Left colon (tissue), 2 donors: ENCODE measurements around the gene MTHFD1L. TPM values are rescaled to one million over a fixed set of nuclear protein-coding genes. Genes with fewer than 3 reads are reported as not detected.
"Not testable (repeated sequence)": the region's sequence is repeated elsewhere in the genome, so short reads cannot be mapped to it uniquely, and the experiment has no call there.

Source experiments
- ATAC-seq: fragments of 200-7000 bp; cut with Tn5 transposase; one replicate; pipeline ENCODE4 v1.9.1; 2020; ENCODE audit warnings: mild to moderate bottlenecking, moderate library complexity
- DNase-seq, 2 donors: peaks; one replicate each; pipeline ENCODE4 v3.0.0-alpha.2; 2020
- intact Hi-C, 2 donors: fragments of 100-400 bp; cut with DNase I in 1 of 2; cut with micrococcal nuclease in 1 of 2; formaldehyde crosslinking; loops; one replicate each; pipeline versions ENCODE4 v1.11.2 to v1.14.0; 2022; cut with DNase I, micrococcal nuclease
- long read RNA-seq: library from polyadenylated mRNA; unstranded; transcript quantifications from one replicate; pipeline ENCODE4 v2.0.0, GENCODE V29; 2021
- total RNA-seq, 2 donors: library from RNA; stranded (reverse); fragmentation: NEBNext Ultra II Directional; extraction: Animal tissue kit (Norgen Biotek cat#: 25700); gene quantifications; one replicate each; pipeline ENCODE4 v1.2.1, GENCODE V29; 2021
- donor health status: DM: no; HTN: no; CAD: no.
- donor health status: DM: yes; HTN: yes; CAD: no.

The MTHFD1L gene
- 10 to 100 TPM in 1 of 2 donors, 1 to 10 TPM in 1; 5.1 to 10.9 TPM for total RNA-seq
- long read RNA-seq, partial matches to known transcripts = 1 of 9 reads
- long read RNA-seq, other reads (novel, unspliced or antisense) = 4 of 9 reads

DNA sequence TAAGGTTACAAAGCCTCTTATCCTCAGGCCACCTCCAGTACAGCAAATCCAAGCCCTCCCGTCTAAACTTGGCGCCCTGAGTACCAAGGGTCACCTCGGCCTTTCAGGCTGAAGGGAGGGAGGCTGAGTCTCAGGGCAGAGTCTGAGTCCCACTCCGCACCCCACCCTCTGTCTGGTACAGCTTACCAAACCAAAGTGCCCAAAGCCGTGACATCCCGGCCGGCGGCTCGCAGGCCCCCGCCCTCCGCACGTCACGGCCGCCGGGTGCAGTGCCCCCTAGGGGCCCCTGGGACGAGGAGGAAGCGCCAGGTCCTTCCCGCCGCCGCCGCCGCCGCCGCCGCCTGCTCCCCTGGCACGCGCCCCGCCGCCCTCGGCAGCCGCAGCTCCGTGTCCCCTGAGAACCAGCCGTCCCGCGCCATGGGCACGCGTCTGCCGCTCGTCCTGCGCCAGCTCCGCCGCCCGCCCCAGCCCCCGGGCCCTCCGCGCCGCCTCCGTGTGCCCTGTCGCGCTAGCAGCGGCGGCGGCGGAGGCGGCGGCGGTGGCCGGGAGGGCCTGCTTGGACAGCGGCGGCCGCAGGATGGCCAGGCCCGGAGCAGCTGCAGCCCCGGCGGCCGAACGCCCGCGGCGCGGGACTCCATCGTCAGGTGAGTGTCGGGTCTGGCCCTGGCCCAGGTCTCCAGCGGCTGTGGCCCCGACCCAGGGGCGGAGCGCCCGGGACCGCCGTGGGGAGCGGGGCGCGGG, at the start of gene MTHFD1L:
MTHFD1L (plus strand) TSS at position 297 of the 741 bp plus-strand sequence; CDS start at position 418, 121 bp downstream.
- peak; percentile 83 for ATAC-seq
- intact Hi-C loops = no loop called here
- peak; percentile 69 to 82 for DNase-seq

DNA sequence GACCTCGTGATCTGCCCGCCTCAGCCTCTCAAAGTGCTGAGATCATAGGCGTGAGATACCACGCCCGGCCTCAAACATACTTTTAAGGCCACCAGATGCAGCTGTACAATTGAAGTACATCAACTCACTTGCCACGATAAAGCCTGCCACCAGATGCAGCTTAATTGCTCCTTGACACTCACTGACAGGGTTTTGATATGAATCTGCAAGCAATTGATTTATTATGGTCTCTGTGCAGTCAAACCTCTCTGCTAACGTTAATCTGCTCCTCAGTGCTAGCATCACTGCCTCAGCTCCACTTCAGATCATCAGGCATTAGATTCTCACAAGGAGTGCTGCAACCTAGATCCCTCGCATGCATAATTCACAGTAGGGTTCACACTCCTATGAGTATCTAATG, 48.9 kb upstream of the MTHFD1L start:
- DNase-seq, ATAC-seq: not testable (repeated sequence)
- intact Hi-C loops = loop anchor here (5.0 to 10.0 kb wide), 3 partner anchors 212 to 744 kb away; no protein-coding TSS in a partner anchor

DNA sequence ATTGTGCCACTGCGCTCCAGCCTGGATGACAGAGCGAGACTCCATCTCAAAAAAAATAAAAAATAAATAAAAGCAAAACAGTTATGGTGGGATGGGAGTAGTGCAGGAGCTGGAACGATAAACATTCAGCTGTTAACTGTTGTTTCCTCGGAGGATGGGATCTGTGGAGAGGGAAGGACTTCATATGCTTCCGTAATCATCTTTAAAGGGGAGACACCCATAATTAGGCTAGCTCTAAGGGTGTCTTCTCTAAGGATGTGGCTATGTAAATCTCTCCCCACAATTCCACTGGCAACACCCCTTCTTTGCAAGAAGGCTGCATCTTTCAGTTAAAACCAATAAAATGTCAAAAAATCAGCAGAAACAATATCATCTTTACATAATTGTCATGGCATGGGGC, 42.6 kb upstream of the MTHFD1L start:
- DNase-seq (no peak), ATAC-seq (no peak)
- intact Hi-C loops = no loop called here

DNA sequence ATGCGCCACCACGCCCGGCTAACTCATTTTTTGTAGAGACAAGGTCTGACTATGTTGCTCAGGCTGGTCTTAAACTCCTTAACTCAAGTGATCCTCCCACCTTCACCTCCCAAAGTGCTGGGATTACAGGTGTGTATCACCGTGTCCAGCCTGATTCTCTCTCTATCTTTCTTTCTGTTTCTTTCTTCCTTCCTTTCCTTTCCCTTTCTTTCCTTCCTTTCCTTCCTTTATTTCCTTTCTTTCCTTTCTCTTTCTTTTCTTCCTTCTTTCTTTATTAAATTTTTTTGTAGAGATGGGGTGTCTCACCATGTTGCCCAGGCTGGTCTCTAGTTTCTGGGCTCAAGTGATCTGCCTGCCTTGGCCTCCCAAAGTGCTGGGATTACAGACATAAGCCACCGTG, 38.7 kb upstream of the MTHFD1L start:
- intact Hi-C loops = no loop called here
- ATAC-seq = no peak
- no peak for DNase-seq

DNA sequence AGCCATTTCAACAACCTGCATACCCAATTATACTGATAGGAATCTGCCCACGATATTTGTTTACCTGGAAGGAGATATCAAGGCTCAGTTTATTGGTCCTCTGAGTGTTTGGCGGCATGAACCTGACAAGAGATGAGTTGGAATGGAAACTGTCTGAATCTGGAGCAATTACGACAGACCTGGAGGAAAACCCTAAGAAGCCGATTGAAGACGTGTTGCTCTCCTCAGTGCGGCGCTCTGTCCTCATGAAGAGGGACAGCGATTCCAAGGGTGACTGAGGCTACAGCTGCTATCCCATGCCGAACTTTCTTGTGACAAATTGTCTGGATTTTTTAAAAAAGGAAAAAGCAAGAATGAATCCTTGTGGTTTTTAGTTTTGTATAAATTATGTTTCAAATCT, 37.4 kb upstream of the MTHFD1L start:
- intact Hi-C loops, DNase-seq, ATAC-seq: not testable (repeated sequence)

DNA sequence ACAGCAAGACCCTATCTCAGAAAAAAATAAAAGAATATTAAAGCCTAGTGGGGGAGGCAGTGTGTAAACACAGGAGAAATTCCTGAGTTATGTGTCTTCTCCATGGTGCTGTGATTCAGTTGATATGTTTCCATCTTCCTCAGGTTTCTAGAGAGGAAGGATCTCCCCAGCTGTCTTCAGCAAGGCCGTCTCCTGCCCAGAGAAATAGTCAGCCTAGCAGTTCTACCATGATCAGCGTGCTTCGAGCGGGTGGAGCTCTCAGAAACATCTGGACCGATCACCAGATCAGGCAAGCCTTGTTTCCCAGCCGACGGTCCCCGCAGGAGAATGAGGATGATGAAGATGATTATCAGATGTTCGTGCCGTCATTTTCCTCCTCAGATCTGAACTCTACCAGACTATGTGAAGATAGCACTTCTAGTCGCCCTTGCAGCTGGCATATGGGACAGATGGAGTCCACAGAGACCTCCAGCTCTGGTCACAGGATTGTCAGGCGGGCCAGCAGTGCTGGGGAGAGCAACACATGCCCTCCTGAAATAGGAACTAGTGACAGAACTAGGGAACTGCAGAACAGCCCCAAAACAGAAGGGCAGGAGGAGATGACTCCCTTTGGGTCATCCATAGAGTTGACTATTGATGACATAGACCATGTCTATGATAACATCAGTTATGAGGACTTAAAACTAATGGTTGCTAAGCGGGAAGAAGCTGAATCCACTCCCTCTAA, 34.9 kb upstream of the MTHFD1L start:
- no peak for DNase-seq
- no peak for ATAC-seq
- intact Hi-C loops = no loop called here

DNA sequence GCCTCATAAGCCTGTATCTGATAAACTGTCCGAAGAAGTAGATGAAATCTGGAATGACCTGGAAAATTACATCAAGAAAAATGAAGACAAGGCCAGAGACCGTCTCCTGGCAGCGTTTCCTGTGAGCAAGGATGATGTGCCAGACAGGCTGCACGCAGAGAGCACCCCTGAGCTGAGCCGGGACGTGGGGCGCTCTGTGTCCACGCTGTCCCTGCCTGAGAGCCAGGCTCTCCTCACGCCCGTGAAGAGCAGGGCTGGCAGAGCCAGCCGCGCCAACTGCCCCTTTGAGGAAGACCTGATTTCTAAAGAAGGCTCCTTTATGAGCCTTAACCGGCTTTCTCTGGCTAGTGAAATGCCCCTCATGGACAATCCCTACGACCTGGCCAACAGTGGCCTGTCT, 33.9 kb upstream of the MTHFD1L start:
- DNase-seq (no peak), ATAC-seq (no peak)
- intact Hi-C loops = no loop called here

DNA sequence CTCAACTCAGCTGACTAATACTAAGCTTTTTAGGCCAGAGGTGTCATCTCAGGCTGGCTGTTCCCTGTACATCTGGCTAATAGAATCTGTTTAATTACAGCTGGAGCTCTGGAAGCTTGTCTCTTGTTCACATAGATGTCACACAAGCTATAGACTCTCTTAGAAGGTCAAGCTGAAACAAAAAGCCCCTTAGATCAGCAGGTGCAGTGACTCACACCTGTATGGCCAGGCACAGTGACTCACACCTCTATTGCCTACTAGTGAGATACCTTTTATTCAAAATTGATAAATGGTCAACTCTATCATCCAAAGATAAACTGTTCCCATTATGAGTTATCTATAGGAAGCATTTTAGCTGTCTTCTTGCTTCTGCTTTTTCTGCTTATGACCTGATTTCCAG, 29.9 kb upstream of the MTHFD1L start:
- DNase-seq (no peak), ATAC-seq (no peak)
- intact Hi-C loops = no loop called here

DNA sequence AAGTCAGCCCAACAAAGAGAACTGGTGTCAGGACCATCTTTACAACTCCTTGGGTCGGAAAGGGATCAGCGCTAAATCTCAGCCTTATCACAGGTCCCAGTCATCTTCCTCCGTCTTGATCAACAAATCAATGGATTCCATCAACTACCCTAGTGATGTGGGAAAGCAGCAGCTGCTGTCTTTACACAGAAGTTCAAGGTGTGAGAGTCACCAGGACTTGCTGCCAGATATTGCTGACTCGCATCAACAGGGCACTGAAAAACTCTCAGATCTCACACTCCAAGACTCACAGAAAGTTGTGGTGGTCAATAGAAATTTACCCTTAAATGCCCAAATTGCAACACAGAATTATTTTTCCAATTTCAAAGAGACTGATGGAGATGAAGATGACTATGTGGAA, 25.3 kb upstream of the MTHFD1L start:
- intact Hi-C loops = no loop called here
- DNase-seq (no peak), ATAC-seq (no peak)

DNA sequence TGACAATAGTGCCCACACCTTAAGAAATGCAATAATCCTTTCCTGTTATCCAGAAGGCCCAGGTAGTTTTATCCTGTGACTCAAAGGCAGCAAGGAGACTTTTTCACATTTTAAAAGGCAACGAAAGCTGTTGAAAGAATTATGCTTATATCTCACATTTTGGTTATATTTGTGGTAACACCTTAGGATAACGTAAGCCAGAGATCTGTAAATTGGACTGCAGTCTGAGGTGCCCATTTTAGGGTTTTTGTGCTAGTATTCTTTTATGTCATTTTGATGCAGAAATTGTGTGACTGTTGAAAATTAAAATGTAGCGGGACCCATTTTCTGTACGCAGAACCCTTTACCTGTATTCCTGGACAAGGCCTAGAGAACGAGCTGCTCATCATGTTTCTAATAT, 24.3 kb upstream of the MTHFD1L start:
- ATAC-seq (no peak), DNase-seq (no peak)
- intact Hi-C loops = no loop called here

DNA sequence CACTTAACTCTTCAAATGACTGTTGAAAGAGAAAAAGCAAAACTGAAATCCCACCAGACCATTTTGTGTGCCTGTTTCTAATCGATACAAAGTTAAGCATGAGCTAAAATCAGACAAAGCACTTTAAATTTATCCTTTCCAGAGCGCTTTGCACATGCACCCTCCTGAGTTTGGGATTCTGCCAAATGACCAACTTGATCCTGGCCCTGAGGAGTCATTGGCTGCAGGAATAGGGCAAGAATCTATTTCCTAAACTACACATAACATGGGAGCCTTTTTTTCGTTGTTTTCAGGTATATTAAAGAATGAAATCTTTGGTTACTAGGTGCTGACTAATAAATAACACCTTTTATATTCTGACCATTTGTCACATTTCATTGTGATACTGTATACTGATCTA, 23.8 kb upstream of the MTHFD1L start:
- intact Hi-C loops = no loop called here
- ATAC-seq (no peak), DNase-seq (no peak)

DNA sequence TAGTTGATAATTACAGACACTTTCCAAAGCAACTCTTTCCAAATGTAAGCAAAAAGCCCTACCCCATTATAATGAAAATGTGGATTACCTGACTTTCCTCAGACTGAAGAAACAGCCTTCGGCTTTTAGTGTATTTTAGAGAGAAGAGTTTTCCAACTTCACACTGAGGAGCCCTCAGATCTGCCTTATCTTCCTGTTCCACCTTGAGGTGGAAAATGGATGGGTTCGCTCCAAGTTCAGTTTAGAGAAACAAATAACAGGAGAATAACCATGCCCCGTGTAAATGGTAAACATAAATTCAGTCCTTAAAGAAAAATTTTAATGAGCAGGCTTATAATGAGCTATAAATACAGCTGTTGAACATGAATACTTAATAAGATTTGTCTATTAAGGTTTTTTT, 21.1 kb upstream of the MTHFD1L start:
- ATAC-seq (no peak), DNase-seq (no peak)
- intact Hi-C loops = no loop called here

DNA sequence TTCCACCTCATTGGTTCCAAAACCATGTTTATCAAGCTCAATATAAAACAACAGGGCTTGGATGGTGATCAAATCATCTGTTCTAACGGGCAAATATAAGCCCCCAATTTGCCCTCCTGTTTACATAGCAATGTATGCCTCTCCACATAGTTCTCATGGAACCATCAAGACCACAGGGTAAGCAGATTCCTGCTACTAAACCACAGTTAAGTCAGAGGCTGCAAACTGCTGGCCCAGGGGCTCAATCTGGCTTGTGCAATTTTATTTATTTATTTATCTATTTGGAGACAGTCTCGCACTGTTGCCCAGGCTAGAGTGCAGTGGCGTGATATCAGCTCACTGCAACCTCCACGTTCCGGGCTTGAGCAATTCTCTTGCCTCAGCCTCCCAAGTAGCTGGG, 18.9 kb upstream of the MTHFD1L start:
- no peak for ATAC-seq
- intact Hi-C loops = no loop called here
- no peak for DNase-seq

DNA sequence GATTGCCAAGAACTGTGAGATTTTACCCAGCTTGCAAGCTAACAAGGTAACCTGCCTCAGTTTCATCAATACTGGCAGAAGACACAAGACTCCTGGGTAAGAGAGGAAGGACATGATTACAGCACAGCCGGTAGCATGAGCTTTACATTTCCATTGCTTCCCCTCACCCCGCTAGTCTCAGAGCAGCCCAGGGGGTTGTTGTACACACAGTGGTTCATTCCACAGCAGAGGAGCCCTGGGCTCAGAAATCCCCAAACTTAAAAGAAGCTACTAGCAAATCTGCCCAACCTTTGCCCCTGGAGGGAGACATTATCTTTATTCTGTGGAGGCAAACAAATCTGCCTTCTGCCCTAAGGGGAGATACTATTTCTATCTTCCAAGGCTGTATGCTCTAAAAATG, 17.1 kb upstream of the MTHFD1L start:
- DNase-seq (no peak), ATAC-seq (no peak)
- intact Hi-C loops = no loop called here

DNA sequence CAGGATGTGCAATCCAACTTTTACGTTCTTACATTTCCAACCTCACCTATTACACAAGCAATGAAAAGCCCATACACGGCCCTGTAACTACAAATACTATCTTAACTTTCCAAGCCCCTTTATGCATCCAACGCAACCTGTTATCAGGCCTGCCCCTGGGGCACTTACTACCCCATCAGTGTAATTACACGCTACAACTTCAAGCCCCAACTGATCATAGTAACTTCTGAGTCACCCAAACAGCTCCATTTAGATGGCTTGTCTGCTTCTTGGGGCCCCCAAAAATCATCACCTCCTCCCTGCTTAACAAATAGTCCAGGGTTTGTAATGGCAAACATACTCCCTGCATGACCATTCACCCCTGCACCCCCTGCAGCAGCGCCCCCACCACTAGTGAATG, 11.1 kb upstream of the MTHFD1L start:
- ATAC-seq, DNase-seq, intact Hi-C loops: not testable (repeated sequence)

DNA sequence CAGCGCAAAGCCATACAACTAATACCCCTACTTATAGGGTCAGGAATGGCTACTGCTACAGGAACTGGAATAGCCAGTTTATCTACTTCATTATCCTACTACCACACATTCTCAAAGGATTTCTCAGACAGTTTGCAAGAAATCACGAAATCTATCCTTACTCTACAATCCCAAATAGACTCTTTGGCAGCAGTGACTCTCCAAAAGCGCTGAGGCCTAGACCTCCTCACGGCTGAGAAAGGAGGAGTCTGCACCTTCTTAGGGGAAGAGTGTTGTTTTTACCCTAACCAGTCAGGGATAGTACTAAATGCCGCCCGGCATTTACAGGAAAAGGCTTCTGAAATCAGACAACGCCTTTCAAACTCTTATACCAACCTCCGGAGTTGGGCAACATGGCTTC, 10.3 kb upstream of the MTHFD1L start:
- DNase-seq, intact Hi-C loops, ATAC-seq: not testable (repeated sequence)

DNA sequence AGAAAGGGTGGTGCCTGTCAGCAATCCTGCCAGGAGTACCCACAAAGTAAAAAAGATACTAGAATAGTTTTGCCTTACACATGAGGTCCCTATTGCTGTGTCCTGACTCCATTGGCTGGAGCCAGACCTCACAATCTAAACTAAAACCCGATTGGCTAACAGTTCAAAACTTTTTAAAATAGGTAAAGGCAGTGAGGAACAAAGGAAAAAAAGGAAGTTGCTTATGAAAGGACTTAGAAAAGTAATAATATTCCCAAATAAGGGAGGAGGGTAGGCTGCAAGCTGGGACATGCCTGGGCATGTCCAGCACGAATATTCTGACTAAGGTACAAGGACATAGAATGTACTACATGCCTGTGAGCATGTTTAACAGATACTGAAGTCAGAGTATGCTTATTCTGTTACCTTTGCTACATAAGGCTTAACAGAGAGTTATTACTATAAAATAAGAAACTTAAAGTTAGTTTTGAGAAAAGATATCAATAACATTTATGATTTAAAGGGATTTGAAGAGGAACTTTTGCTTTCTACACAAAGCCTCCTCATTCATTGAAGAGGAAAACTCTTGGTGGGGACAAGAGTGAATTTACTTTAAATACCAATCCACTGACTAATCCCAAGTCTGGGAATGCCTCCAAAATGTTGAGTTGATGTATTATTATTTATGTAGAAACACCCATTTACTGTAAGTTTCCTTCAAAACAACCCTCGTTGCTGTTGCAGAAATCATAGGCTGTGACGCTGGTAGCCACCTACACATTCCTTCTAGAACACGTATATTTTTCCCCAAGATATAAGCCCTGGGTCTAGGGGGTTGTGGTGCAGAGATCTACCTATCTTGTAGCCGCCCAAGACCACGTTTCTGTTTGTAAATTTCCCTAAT, 8.2 kb upstream of the MTHFD1L start:
- no peak for DNase-seq
- no peak for ATAC-seq
- intact Hi-C loops = no loop called here

DNA sequence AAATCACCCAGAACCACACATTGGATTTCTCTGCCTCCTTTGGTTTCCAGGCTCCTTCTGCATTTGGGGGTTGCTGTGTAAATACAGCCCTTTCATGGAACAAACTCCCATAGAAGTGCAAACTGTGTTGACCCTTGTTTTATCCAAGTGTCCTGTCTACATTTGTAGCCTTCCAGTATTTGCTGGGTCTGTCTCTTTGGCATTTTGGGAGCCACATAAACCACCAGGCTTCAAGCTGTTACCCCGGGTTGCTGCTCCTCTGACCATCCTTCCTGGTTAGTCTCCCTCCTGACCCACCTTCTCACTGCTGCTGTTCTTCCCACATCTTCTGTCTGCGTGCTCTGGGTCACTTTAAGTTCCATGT, 7.6 kb upstream of the MTHFD1L start:
- ATAC-seq = no peak
- intact Hi-C loops = no loop called here
- DNase-seq = no peak

DNA sequence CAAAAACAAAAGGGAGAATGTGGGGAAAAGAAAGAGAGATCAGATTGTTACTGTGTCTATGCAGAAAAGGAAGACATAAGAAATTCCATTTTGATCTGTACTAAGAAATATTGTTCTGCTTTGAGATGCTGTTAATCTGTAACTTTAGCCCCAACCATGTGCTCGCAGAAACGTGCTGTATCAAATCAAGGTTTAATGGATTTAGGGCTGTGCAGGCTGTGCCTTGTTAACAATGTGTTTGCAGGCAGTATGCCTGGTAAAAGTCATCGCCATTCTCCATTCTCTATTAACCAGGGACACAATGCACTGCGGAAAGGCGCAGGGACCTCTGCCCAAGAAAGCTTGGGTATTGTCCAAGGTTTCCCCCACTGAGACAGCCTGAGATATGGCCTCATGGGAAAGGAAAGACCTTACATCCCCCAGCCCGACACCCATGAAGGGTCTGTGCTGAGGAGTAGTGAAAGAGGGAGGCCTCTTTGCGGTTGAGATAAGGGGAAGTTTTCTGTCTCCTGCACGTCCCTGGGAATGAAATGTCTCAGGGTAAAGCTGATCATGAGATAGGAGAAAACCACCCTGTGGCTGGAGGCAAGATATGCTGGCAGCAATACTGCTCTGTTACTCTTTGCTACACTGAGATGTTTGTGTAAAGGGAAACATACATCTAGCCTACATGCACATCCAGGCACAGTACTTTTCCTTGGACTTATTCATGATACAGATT, 3.9 kb upstream of the MTHFD1L start:
- ATAC-seq, intact Hi-C loops, DNase-seq: not testable (repeated sequence)
